GM18858 (cell line): ENCODE results near the gene CD1C.
"Not testable (repeated sequence)": the region's sequence is repeated elsewhere in the genome, so short reads cannot be mapped to it uniquely, and the experiment has no call there.

Experiments
- ATAC-seq: cut with Tn5 transposase; IDR thresholded peaks from one replicate; pipeline ENCODE4 v1.9.1; 2021; ENCODE audit not compliant: unreplicated experiment

CD1C gene

DNA sequence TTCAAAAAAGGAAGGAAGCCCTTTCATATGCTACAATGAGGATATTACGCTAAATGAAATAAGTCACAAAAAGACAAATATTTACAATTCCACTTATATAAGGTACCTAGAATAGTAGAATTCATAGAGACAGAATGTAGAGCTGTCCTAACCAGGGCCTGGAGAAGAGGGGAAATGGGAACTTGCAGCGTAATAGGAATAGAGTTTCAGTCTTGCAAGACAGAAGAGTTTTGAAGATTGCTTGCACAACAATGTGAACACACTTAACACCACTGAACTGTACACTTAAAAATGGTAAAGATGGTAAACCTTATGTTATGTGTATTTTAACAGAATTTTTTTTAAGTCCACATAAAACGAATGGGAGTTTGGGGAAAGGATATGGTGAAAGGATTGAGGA is 38.7 kb downstream of the CD1C start:
- ATAC-seq, result no peak

DNA sequence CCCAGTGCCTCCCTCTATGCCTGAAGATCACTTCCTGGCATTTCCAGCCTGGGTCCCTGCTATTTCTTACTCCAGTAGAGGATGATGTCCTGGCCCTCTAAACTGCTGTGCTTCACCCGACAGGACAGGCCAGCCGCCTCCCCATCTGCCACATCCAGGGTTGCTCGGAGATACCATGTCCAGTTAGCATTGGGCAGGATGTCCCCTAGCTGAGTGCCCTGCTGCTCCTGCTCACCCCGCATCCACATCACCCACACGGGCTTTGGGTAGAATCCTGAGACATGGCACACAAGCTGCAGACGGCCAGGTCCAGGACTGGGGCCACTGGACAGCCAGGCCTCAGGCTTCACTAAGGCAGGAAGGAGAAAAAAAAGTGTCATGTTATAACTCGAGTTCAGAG is 39.6 kb downstream of the CD1C start:
- ATAC-seq, result no peak

DNA sequence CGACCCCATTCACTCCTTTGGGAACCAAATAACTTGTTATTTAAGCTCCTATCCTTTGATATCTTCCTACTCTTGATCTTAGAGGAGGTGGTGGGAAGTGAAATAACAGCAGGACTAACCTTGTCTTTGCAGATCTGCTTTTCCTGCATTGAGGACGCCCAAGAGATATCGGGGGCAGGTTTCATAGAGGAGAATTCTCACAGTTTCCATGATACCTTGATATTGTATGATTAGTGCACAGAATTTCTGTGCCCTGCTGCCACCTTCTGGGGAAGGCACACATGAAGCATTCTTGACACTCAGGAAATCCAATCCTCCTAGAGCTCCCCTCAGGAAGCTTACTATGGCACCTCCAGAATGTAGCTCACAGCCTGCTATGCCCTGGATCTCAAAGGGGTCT is 40.0 kb downstream of the CD1C start:
- ATAC-seq, result no peak

DNA sequence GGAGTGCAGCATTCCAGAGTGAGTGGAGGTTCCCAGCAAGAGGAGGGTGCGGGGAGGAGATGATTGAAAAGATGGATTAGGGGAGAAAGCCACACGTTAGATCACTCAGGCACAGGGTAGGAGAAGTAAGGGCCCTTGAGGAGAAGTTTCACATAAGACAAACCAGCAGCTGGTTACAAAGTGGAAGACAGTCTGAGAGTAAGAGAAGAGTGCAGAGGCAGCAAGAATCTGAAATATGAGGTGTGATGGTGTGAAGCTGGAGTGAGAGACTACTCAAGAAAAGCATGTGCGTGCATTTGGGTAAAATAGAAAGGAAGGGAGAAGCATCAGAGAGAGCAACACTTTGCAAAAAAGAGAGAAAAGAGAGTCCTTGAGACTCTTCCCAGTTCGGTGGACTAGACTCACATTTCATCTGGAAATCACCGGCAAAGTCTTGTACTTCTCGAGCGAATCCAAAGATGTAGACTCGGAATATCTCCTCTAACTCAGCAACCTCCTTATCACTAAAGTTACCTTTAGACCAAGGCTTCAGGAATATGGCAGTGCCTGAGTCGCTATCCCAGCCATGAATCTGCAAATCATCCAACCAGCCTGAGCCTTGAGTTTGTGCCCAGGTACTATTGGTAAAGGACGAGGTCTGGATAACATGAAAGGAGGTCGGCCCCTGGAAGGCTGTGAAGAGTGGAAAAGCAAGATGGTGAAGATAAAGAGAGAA is 40.8 kb downstream of the CD1C start:
- ATAC-seq, result no peak

DNA sequence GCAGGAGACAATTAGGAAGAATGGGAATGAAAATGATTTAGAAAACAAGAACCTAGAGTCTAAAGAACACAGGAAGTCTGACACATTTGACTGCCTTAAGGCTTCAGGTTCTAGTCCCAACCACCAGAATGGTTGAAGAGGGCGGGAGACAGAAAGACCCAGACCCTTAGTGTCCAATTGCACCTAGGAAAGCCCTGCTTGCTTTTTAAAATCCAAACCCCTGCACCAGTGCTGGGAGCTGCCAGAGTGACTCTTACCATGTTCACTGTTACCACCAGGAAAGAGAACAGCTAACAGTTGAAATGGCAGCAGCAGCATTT is 41.3 kb downstream of the CD1C start:
- ATAC-seq, result no peak

DNA sequence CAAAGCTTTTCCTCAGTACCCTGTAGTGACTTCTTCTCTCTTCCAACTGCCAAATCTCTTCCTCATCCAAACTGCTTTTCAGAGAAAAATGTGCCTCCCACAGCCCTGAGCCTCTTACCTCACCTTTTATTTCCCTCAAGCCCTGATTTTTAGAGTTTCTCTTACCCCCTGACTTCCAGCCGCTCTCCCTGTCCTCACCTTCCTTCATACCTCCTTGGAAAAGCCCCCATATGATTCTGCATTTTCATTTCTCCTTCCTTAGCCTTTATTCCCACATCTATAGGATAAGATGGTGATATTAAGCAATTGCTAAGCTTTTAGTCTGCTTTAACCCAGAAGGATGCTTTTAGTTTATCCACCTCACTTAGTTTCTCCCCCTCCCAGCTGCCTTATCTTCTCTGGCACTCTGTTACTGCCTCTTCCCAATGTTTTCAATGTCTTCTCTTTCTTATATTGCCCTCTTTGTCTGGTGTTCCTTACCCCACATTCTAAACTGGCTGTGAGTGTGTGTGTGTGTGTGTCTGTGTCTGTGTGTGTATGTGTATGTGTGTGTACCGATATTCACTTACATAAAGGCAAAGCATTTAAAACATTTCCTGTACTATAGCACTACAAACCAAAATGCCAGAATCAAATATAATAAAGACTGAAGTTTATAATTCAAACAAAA is 41.9 kb downstream of the CD1C start, which contains the start of gene CD1B:
Gene CD1B, minus strand, starts transcription at position 51 of the 670 bp plus-strand sequence. CDS start 108 bp downstream, outside the sequence.
- ATAC-seq, result no peak

DNA sequence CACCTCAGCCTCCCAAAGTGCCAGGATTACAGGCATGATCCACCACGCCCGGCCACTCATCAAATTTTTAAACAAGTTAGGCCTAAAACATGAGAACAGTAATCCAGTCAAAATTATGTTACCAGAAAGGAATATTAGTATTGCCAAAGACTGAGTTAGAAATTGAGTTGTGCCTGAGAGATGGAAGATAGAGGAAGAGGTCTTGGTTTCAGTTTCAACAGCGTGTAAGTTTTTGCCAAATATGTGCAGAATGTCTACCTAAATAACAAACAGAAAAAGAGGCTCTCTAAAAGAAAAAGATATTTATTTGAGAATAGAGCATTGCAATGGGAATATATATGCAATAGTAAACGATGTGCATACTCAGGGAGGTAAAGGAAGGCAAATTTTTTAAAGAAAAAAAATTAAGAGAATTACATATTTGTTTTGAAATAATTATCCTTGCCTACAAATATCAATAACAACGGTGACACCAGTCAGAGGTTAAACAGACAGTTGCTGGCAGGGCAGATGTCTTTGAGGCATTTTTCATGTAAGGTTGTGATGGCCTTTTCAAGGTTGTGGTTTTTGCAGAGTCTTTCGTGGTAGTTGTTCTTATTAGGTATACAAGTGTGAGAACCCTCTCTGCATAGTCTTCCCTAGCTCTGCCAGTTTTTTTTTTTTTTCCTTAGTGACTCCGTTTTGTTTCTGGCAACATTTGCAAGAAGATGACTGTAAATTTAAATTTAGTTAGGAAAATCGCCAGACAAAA is 43.9 kb downstream of the CD1C start:
- ATAC-seq, result no peak

DNA sequence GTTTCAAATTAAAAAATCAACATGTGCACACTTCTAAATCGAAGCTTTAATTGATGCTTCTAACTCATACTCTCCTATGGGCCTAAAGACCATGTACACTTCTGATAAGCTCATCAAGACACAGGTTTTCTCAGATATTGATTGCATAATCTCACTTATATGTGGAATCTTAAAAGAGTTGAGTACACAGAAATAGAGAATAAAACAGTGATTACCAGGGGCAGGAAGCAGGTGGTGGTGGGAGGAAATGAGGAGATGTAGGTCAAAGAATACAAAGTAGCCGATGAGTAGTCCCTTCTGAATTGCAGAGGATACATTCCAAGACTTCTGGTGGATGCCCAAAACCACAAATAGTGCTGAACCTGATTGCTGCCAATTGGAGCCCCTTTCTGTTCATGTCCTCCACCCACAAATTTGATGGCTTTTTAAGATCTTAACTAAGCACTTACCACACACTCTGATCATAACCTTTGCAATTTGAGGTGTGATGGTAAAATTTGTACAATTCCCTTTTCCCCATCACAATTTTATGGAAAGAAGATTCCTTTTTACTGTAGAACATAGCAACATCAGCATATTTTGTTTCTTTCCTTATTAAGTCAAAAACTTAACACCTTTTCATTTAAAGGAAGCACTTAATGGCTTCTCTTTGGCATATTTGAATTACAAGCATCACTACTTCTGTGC is 44.9 kb downstream of the CD1C start:
- no peak for ATAC-seq

DNA sequence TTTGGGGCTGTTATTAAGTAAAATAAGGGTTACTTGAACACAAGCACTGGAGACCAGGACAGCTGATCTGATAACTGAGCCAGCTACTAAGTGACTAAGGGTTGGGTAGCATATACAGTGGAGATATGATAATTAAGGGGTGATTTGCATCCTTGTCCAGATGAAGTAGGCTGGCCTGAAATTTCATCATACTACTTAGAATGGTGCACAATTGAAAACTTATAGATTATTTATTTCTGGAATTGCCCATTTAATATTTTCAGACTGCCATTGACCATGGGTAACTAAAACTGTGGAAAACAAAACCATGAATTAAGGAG is 45.5 kb downstream of the CD1C start:
- no peak for ATAC-seq

DNA sequence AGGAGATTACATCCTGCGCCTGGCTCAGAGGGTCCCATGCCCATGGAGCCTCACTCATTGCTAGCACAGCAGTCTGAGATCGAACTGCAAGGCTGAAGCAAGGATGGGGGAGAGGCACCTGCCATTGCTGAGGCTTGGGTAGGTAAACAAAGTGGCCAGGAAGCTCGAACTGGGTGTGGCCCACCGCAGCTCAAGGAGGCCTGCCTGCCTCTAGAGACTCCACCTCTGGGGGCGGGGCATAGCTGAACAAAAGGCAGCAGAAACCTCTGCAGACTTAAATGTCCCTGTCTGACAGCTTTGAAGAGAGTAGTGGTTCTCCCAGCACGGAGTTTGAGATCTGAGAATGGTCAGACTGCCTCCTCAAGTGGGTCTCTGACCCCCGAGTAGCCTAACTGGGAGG is 46.7 kb downstream of the CD1C start:
- ATAC-seq, result not testable (repeated sequence)
